HG03558 (cell line): Measurements from ENCODE around the gene UPP1.

Source experiments
- ATAC-seq: cut with Tn5 transposase; IDR thresholded peaks from one replicate; pipeline ENCODE4 v1.9.1; 2021; ENCODE audit warnings: moderate number of reproducible peaks; ENCODE audit not compliant: unreplicated experiment; ENCODE audit errors: extremely low read depth

The UPP1 gene

GRCh38 chr7:48084727-48085432, 4.2 kb upstream of the UPP1 start:
- peak; percentile 61 for ATAC-seq

- no peak for ATAC-seq
Measured at GRCh38 chr7:48085433-48085791, 3.7 kb upstream of the UPP1 start.

- no peak for ATAC-seq
Measured at GRCh38 chr7:48085942-48086341, 3.1 kb upstream of the UPP1 start.

- ATAC-seq: peak; percentile 16
Measured at GRCh38 chr7:48087349-48087748, 1.7 kb upstream of the UPP1 start.

GRCh38 chr7:48088559-48089045, 463 bp upstream of the UPP1 start:
- ATAC-seq: peak; percentile 32

GRCh38 chr7:48090095-48090805, 1.2 kb downstream of the UPP1 start:
- no peak for ATAC-seq

- ATAC-seq: no peak
Measured at GRCh38 chr7:48091506-48092433, 2.7 kb downstream of the UPP1 start.

GRCh38 chr7:48094861-48095293, 5.8 kb downstream of the UPP1 start:
- ATAC-seq: no peak

GRCh38 chr7:48096273-48096672, 7.2 kb downstream of the UPP1 start:
- ATAC-seq: no peak

GRCh38 chr7:48097521-48098231, 8.6 kb downstream of the UPP1 start:
- ATAC-seq: no peak

- no peak for ATAC-seq
Measured at GRCh38 chr7:48098846-48099245, 9.8 kb downstream of the UPP1 start.

- ATAC-seq: no peak
Measured at GRCh38 chr7:48099781-48100180, 10.7 kb downstream of the UPP1 start.

GRCh38 chr7:48101352-48101751, 12.3 kb downstream of the UPP1 start:
- no peak for ATAC-seq

- no peak for ATAC-seq
Measured at GRCh38 chr7:48101968-48102367, 12.9 kb downstream of the UPP1 start.

- no peak for ATAC-seq
Measured at GRCh38 chr7:48102530-48102929, 13.5 kb downstream of the UPP1 start.

- ATAC-seq: no peak
Measured at GRCh38 chr7:48105045-48105444, 16.0 kb downstream of the UPP1 start.

- no peak for ATAC-seq
Measured at GRCh38 chr7:48106906-48107659, 18.0 kb downstream of the UPP1 start.

GRCh38 chr7:48107926-48108472, 18.9 kb downstream of the UPP1 start:
- no peak for ATAC-seq
